Activated CD4-positive, CD25-positive, alpha-beta regulatory T cell (primary cell): ENCODE measurements around the gene NYNRIN.
"Not testable (repeated sequence)": the region's sequence is repeated elsewhere in the genome, so short reads cannot be mapped to it uniquely, and the experiment has no call there.

Source experiments
- DNase-seq, 4 experiments: peaks; one replicate each; lab custom pipeline; 2025; lab: John Stamatoyannopoulos, UW

Gene NYNRIN

DNA sequence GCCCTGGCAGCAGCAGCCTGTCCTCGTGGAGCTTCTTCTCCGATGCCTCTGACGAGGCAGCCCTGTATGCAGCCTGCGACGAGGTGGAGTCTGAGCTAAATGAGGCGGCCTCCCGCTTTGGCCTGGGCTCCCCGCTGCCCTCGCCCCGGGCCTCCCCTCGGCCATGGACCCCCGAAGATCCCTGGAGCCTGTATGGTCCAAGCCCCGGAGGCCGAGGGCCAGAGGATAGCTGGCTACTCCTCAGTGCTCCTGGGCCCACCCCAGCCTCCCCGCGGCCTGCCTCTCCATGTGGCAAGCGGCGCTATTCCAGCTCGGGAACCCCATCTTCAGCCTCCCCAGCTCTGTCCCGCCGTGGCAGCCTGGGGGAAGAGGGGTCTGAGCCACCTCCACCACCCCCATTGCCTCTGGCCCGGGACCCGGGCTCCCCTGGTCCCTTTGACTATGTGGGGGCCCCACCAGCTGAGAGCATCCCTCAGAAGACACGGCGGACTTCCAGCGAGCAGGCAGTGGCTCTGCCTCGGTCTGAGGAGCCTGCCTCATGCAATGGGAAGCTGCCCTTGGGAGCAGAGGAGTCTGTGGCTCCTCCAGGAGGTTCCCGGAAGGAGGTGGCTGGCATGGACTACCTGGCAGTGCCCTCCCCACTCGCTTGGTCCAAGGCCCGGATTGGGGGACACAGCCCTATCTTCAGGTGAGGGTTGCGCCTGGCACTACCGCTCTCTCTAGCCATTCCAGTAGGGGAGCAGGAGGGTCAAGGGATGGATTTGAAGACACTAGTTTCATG, 28.7 kb upstream of the NYNRIN start:
- no peak for DNase-seq

DNA sequence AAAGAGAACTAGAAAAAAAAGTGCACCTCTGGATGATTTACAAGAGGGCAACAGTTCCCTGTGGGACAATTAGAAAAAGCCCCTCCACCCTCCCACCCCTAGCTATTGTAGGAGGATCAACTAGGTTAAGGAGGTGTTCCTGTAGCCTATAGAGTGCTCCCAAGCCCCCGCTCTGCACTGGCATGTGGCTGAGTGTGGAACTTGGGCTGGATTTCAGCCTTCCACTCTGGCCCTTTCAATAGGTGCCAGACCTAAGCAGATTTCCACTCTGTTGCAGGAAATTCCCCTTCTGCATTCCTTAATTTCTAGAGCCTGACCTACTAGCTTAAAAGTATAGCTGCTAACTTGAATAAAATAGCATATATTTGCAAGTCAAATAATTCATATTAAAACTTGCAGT, 28.1 kb upstream of the NYNRIN start:
- DNase-seq = no peak

DNA sequence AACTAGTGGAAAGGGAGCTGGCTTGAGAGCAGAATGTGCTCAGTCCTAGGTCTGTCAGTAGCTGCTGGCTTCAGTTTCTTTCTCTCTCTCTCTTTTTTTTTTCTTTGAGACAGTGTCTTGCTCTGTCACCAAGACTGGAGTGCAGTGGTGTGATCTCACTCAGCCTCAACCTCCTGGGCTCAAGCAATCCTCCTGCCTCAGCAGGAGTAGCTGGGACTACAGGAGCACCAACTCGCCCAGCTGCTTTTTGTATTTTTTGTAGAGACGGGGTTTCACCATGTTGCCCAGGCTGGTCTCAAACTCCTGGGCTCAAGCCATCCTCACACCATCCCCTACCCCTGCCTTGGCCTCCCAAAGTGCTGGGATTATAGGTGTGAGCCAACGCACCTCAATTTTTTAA, 27.2 kb upstream of the NYNRIN start:
- not testable (repeated sequence) for DNase-seq

DNA sequence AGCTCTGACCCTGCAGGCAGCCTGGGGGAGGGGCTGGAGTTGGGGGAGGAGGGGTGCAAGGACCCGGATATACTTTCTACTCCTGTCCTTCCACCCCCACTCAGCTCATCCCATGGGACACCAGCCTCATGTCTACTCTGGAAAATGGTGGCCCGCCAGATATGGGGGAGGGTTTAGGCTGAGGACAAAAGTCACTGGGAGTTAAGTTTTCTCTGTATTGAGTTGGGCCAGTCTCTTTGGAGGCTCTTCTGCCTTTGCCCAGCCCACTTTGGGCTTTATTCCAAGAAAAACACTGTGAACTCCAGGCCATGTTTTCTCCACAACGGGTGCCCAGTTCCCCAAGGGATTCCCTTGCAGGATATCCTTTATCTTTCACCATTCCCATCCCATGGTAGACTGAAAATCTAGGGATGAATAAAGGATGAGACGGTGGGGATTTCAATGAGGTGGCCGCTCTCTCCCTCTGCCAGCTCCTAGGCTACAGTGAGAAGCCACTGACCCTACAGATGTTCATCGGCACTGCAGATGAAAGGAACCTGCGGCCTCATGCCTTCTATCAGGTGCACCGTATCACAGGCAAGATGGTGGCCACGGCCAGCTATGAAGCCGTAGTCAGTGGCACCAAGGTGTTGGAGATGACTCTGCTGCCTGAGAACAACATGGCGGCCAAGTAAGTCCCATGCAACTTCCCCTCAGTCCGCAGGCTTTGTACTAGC, 25.9 kb upstream of the NYNRIN start:
- no peak for DNase-seq

DNA sequence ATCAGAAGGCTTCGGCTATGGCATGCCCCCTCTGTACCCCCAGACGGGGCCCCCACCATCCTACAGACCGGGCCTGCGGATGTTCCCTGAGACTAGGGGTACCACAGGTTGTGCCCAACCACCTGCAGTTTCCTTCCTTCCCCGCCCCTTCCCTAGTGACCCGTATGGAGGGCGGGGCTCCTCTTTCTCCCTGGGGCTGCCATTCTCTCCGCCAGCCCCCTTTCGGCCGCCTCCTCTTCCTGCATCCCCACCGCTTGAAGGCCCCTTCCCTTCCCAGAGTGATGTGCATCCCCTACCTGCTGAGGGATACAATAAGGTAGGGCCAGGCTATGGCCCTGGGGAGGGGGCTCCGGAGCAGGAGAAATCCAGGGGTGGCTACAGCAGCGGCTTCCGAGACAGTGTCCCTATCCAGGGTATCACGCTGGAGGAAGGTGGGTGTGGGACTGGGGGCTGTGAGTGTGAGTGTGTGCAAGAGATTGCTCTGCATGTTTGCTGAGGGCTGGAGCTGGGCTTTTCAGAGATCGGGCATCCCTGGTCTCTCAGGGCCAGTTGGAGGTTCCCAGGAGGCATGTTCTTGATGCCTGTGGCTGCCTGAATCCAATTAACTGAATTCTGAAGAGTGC, 22.2 kb upstream of the NYNRIN start:
- no peak for DNase-seq

DNA sequence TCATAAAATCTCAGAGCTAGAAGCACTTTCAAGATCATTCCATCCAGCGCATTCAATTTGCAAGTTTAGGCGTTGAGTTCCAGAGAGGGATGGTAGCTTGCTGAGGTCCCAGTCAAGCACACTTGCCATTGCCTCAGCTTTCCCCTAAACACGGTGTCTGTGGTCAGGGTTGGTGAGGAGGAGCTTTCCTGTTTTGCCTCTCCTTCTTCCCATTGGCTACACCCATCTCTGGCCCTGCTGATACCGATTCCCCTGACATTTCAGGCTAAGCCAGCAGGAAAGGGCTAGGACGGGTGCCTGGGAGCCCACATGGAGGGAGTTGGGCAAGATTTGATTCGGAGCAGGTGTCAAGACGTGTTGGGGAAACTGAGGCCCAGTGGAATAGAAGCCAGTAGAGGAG, 21.7 kb upstream of the NYNRIN start:
- DNase-seq = no peak

DNA sequence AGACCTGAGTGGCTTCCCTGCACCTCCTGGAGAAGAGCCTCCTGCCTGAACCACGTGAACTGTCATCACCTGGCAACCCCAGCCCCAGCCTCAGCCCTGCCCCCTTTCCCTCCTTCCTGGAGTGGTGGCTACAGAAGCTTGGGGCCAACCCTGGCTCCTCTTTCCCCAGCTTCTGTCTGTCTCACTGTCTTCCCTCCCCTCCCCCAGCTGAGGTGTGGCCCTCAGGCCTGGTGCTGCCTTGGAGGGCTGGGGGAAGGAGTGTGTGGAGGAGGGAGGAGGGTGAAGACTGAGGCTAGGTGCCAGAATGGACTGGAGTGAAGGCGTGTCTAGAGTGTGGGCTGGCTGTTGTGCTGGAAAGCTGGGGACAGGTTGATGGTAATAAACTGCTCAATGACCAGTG, 21.1 kb upstream of the NYNRIN start:
- no peak for DNase-seq

DNA sequence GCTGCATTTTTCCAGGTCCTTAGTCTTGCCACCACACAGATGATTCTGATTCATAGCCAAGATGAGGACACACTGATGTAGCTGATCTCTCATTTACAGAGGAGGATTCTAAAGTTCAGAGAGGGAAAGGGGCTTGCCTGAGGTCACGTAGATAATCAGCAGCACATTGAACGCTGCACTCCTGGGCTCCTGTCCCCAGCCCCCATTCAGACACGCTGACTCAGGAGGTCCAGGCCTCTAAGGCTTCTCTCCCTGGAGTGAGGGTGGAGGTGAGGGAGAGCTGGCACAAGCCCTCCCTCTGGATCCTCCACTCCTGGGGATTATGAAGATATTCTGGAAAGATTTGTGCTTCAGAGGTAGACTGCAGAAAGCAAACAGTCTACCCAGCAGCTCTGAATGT, 20.5 kb upstream of the NYNRIN start:
- no peak for DNase-seq

DNA sequence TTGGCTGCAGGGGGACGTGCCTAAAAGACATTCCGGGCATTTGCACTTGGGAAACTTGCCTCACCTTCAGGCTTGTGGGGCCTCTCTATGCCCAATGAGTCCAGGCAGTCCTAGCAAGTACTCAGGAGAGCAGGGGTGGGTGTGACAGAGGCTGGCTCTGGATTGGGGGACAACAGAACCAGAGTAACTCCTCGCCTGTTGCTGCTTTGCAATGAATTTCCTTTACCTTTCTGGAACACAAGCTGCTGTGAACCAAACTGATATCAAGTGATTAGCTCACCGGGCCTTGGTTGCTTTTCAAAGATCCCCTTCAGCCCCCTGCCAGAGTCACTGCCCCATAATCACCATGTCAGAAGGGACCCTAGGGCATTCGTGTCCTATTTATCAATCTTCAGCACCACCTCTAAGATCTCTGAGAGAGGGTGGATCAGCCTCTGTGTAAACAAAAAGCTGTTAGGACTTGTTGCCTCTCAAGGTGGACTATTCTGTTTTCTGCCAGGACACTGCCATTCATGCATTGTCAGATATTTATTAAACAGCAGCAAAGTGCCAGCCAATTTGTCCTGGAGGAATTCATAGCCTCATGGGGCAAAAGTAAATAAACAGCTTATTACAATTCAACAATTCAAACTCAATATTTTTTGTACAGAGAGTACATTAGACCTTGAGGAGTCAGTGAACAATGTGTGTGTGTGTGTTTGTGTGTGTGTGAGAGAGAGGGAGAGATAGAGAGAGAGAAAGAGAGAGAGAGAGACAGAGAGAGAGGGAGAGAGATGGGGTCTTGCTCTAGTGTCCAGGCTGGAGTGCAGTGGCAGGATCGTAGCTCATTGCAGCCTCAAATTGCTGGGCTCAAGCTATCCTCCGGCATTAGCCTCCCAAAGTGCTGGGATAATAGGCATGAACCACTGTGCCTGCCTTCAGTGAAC, 19.6 kb upstream of the NYNRIN start:
- DNase-seq = no peak

DNA sequence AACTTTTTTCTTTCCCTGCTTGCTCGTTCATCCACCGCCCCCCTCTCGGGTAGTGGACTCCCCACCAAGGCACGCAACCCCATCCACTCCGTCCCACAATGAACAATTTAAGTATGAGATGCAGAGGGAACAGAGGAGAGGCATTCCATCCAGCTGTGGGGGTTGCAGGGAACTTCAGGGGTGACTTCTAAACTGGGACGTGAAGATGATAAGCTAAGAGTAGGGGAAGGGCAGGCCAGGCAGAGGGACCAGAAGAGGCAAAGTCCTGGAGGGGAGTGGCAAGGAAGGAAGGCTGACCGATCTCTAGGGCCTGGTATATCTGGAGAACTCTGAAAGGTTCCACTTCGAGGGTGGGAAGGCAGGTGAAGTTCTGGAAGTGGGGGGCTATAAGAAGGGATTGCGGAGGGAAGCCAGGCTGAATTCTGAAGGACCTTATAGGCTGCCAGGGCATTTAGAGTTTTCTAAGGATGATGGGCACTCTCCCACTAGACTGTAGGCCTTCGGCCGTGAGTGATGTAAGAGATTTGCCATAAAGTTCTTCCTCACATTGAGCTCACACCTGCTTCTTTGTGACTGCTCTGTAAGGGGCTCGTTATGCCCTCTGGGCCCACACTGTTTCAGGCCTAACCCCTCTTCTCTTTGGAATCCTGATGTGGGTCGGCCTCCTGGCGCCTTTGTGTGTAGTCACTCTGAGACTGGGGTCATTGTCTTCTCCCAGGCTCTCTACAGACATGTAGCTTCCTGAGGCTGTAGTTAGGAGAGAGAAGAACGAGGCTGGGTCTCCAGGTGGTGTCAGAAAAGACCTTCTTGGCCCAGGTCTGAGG, 18.7 kb upstream of the NYNRIN start:
- DNase-seq = no peak

DNA sequence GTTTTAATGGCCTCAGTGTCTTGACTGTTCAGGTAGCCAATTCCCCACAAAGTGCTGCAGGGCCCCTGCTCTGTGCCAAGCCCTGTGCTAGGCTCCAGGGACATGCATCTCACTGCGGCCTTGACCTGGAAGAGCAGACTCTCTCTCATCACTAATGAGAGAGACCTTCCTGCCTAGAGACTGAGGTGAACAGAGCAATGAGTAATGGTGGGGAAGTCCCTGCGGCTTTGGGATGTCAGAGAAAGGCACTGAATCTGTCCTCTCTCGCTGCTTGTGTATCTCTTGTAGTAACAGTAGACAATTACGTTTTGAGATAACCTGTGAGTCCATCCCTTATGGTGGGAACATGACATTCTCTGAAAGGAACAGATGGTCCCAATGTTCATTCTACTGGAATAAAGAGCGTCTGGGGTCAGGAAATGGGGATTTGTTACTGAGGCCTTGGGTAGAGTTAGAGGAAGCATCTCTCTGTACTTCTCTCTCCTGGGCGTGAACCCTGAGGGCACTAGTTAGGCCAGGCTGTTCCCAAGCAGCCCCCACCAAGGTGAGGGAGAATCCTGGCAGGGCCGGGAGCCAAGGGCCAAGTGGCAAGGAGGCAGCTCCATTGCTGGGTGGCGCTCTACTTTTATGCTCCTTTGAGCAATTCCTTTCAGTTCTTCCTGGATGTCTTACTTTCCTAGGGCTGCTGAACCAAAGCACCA, 17.3 kb upstream of the NYNRIN start:
- DNase-seq = no peak

DNA sequence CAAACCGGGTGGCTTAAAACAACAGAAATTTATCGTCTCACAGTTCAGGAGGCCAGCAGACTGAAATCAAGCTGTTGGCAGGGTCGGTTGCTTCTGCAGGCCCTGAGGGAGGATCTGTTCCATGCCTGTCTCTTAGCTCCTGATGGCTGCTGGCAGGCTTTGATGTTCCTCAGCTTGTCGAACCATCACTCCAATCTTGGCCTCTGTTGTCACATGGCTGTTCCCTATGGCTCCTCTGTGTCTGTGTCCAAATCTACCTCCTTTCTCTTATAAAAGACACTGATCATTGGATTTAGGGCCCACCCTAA, 16.8 kb upstream of the NYNRIN start:
- DNase-seq = no peak

DNA sequence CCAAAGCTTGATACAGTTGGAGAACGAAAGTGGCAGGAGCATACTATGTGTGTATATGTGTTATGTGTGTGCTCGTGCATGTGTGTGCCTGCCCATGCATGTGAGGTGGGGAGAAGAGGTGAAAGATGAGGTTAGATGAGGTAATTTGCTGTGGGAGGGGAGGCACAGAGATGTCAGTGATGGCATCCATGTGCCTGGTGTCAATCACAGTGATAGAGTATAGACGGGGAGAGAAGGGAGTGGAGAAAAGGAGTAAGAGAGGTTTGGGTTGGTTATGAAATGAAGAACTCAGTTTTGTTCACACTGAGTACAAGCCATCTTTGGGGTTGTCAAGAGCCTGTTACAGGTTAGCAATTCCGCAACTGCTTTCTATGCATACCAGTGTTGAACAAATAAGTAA, 14.6 kb upstream of the NYNRIN start:
- DNase-seq = no peak

DNA sequence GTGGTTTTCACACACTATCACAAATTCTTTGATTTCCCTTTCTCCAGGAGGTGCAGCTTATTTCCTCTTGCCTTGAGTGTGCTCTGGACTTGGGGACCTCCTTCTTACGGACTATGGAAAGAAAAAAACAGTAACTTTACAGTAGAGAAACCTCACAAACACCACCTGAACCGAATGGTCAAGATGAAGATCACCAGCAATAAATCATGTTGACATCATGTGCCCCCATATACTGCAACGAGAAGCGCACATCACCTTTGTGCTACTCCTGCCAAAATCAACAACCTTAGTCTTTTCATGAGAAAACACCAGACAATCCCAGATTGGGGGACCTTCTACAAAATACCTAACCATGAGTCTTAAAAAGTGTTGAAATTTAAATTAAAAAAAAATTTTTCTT, 13.3 kb upstream of the NYNRIN start:
- DNase-seq = no peak

DNA sequence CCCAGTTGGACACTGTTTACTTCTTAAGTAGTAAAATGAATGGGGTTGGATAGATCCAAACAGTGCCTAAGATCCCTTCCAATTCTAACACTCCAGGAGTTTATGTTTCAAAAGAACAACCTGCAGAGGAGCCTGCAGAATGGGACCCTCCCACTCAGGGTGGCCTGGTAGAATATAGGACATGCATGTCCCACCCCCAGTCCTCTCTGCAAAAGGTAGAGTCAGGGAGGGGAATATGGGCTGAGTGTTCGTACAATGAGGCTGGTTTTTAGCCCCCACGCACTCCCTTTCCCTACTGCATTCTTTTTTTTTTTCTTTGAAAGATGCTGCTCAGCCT, 11.8 kb upstream of the NYNRIN start:
- DNase-seq = no peak

DNA sequence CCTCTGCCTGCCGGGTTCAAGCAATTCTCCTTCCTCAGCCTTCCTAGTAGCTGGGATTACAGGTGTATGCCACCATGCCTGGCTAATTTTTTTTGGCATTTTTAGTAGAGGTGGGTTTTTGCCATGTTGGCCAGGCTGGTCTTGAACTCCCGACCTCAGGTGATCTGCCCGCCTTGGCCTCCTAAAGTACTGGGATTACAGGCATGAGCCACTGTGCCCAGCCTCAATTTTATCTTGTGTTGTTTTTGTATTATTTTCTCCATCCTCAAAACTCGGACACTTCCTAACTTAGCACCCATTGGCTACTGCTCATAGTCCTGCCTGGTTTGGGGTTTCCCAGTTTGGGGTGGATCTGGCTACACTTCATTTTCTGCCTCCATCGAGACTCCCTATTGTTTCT, 11.2 kb upstream of the NYNRIN start:
- not testable (repeated sequence) for DNase-seq

DNA sequence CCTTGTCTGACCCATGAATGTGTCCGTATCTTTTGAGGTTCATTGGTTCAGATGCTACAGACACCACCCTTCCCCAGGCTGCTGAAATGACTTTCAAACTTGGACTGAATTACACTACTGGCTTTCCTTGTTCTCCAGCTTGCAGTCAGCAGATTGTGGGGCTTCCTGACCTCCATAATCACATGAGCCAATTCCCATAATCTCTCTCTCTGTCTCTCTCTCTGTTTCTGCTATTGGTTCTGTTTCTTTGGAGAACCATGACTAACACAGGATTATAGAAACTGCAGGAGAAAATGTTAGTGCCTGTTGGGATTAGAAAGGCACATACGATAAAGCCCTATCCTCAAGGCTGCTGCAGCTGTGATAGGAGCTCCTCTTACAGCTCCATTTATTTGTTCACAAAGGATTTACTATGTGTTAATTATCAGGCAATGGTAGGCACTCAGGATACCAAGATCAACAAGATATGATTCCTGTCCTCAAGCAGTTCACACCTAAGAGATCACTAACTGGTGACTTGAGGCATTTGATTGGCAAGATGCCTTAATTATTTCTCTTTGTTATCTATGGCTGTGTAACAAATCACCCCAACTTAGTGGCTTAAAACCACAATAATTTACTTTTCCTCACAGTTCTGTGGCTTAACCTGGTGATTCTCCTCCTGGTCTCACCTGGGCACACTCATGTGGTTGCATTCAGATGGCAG, 10.2 kb upstream of the NYNRIN start:
- DNase-seq = no peak

DNA sequence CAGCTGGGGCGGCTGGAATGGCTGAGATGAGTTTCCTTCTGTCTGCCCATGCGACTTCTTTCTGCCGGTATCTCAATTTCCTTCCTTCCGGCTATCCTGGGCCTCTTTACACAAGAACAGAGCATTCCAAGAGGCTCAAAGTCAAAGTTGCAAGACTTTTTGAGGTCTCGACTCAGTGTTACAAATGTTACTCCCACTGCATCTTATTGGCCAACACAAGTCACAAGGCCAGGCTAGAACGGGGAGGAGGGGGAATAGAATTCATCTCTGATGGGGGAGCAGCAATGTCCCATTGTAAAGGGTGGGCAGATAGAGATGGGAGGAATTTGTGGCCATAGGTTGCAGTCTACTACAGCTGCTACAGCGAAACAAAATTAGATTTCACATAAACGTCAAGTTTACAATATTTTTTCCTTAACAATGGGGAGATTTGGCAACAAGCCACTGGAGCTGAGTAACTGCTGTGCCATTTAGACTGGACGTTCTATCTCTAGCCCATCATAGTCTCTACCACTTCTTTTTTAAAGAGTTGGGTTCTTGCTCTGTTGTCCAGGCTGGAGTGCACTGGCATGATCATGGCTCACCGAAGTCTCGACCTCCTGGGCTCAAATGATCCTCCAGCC, 9.5 kb upstream of the NYNRIN start:
- DNase-seq = no peak

DNA sequence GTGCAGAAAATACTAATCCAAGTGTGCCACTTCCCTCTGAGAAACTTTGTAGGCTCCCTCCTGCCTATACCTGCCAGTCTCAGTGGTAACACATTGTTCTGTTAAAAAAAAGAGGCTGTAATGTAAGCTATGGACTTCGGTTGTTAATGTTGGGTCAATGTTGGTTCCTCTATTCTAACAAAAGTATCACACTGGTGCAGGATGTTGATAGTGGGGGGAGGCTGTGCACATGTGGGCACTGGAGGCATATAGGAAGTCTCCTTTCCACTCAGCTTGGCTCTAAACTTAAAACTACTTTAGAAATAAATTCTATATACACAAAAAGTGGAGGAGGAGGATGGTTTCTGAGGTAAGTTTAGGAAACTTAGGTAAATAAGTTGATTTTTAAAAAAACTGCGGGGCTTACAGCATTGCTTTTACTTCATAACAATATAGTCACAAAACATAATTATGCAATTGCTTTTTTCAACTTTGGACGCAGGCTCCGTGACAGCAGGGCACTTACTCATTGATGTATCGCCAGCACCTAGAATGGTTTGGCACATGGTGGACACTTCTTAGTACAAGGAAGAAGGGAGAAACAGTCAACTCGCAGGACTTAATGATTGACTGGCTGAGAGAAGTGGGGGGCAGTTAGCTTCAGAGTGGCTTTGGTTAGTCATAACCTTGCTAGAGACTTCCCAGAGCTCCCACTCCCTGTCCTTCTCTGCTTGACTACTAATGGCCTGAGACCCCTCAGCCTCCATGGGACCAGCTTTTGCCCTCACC, 7.9 kb upstream of the NYNRIN start:
- no peak for DNase-seq
